B cell (primary cell): ENCODE results near the gene PRDM13.

Source experiments
- EZH2 ChIP-seq: IDR thresholded peaks from 2 replicates; pipeline ENCODE4 v1.6.1; 2012; ENCODE audit warnings: borderline replicate concordance, low read depth, mild to moderate bottlenecking, moderate library complexity, low read length; ENCODE audit not compliant: insufficient read depth, poor library complexity, severe bottlenecking
- TF ChIP-seq, protein P1 (sequence below): fragments of 200-600 bp; IDR thresholded peaks from one replicate; pipeline ENCODE4 v1.8.0; 2022; ENCODE audit warnings: antibody characterized with exemption, mild to moderate bottlenecking

GRCh38 chr6:99605074-99605734 lies 1.4 kb upstream of the PRDM13 start:
- TF ChIP-seq, protein P1, sequence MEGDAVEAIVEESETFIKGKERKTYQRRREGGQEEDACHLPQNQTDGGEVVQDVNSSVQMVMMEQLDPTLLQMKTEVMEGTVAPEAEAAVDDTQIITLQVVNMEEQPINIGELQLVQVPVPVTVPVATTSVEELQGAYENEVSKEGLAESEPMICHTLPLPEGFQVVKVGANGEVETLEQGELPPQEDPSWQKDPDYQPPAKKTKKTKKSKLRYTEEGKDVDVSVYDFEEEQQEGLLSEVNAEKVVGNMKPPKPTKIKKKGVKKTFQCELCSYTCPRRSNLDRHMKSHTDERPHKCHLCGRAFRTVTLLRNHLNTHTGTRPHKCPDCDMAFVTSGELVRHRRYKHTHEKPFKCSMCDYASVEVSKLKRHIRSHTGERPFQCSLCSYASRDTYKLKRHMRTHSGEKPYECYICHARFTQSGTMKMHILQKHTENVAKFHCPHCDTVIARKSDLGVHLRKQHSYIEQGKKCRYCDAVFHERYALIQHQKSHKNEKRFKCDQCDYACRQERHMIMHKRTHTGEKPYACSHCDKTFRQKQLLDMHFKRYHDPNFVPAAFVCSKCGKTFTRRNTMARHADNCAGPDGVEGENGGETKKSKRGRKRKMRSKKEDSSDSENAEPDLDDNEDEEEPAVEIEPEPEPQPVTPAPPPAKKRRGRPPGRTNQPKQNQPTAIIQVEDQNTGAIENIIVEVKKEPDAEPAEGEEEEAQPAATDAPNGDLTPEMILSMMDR = no peak
- no peak for TF ChIP-seq EZH2
